Erythroblast (primary cell): ENCODE data around the gene MAP3K4.

Experiments used
- GATA1 ChIP-seq: IDR thresholded peaks from 2 replicates; pipeline ENCODE4 v1.6.1; 2011; ENCODE audit warnings: low read depth, mild to moderate bottlenecking, control low read depth, low read length, moderate library complexity
- POLR2A ChIP-seq: IDR thresholded peaks from 2 replicates; pipeline ENCODE4 v1.6.1; 2011; ENCODE audit warnings: mild to moderate bottlenecking, low read length

- TF ChIP-seq POLR2A (no peak), GATA1 (no peak)
Measured at GRCh38 chr6:160995271-160995670, 3.7 kb downstream of the MAP3K4 start.
